CD8-positive, alpha-beta memory T cell (primary cell): Measurements from ENCODE around the gene DOCK2. TPM values are rescaled to one million over a fixed set of nuclear protein-coding genes. Genes with fewer than 3 reads are reported as not detected.
A peak's percentile ranks its signal among the peaks of the same experiment; 100 is the strongest.

Experiments
- CTCF ChIA-PET: fragments of 350-600 bp; sonication (Branson Sonifier 250); formaldehyde crosslinking; loops from one replicate; lab custom pipeline; 2021; ENCODE audit warnings: antibody characterized with exemption; lab: Charles Lee
- POLR2A ChIA-PET: fragments of 350-600 bp; sonication (Branson Sonifier 250); formaldehyde crosslinking; loops from one replicate; lab custom pipeline; 2021; ENCODE audit warnings: antibody characterized with exemption; lab: Charles Lee
- DNase-seq, 5 donors: peaks; one replicate each; pipeline versions ENCODE4 v3.0.0 to v3.0.0-alpha.2; 2020 to 2022; ENCODE audit warnings: mixed read lengths in 1 of 5
- H3K27ac ChIP-seq: one replicate; pipeline ENCODE4 v1.7.0; 2013; ENCODE audit warnings: low read depth, mild to moderate bottlenecking, low read length, moderate library complexity
- H3K27me3 ChIP-seq: 2 replicates; pipeline ENCODE4 v1.7.0; 2013; ENCODE audit warnings: low read length, mild to moderate bottlenecking; ENCODE audit not compliant: insufficient read depth, poor library complexity, severe bottlenecking
- H3K36me3 ChIP-seq: 2 replicates; pipeline ENCODE4 v1.7.0; 2013; ENCODE audit warnings: mild to moderate bottlenecking, low read length, moderate library complexity; ENCODE audit not compliant: insufficient read depth
- H3K4me1 ChIP-seq: 2 replicates; pipeline ENCODE4 v1.7.0; 2013; ENCODE audit warnings: mild to moderate bottlenecking, low read length, moderate library complexity; ENCODE audit not compliant: insufficient read depth
- H3K4me3 ChIP-seq: 2 replicates; pipeline ENCODE4 v1.7.0; 2013; ENCODE audit warnings: mild to moderate bottlenecking, low read length
- H3K9me3 ChIP-seq: 2 replicates; pipeline ENCODE4 v1.7.0; 2013; ENCODE audit warnings: mild to moderate bottlenecking, low read length
- H3K27ac Mint-ChIP-seq, 8 donors: one replicate each; pipeline ENCODE4 v1.8.0; 2020 to 2021; ENCODE audit warnings: mixed read lengths in 8 of 8, mild to moderate bottlenecking in 6 of 8, inconsistent platforms in 3 of 8, moderate library complexity in 3 of 8
- H3K27me3 Mint-ChIP-seq, 2 donors: one replicate each; pipeline ENCODE4 v1.8.0; 2020 to 2021; ENCODE audit warnings: mixed read lengths in 2 of 2, mild to moderate bottlenecking in 1 of 2, moderate library complexity in 1 of 2
- H3K36me3 Mint-ChIP-seq, 3 donors: one replicate each; pipeline ENCODE4 v1.8.0; 2020 to 2021; ENCODE audit warnings: mixed read lengths in 3 of 3, inconsistent platforms in 1 of 3, mild to moderate bottlenecking in 1 of 3
- H3K4me1 Mint-ChIP-seq, 3 donors: one replicate each; pipeline ENCODE4 v1.8.0; 2020 to 2021; ENCODE audit warnings: mixed read lengths in 3 of 3, inconsistent platforms in 1 of 3, mild to moderate bottlenecking in 1 of 3
- H3K4me3 Mint-ChIP-seq, 7 donors: one replicate each; pipeline ENCODE4 v1.8.0; 2020 to 2021; ENCODE audit warnings: mixed read lengths in 7 of 7, mild to moderate bottlenecking in 6 of 7, moderate library complexity in 4 of 7, inconsistent platforms in 2 of 7
- H3K9me3 Mint-ChIP-seq, 5 donors: one replicate each; pipeline ENCODE4 v1.8.0; 2020 to 2022; ENCODE audit warnings: mixed read lengths in 5 of 5, mild to moderate bottlenecking in 3 of 5, moderate library complexity in 2 of 5, inconsistent platforms in 1 of 5
- polyA plus RNA-seq: library from polyadenylated mRNA; unstranded; fragments of 300-500 nt; fragmentation: Illumina TruSeq; gene quantifications from one replicate; pipeline ENCODE4 v1.2.3, GENCODE V29; 2021
- total RNA-seq, 2 experiments: library from RNA; stranded (reverse); gene quantifications; one replicate each; pipeline ENCODE4 v1.2.3, GENCODE V29; 2021

Gene DOCK2
- total and polyA plus RNA-seq, 3 experiments from 2014 or later: 102 to 157 (median 155) TPM

DNA sequence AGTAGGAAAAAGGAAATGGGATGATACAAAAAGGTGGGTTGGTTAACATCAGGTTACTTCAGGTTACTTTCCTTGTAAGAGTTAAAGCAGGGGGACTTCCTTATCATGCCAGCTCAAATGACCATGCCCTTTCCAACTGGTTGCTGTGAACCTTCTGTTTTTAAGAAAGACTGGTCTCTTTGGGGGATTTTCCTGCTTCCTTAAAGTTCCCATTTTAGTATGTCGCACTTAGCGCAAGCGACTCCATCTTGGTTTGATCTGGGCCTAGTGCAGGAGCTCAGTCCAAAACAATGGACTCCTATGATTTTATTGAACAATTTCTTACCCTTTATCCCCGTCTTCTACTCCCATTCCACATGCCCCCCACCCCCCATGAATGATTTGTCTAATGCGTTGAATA lies 173.4 kb downstream of the DOCK2 start:
- H3K36me3 ChIP-seq: peaks cover 3% of the 10 kb centered on the region
- CTCF ChIA-PET: no interaction called here
- H3K27ac ChIP-seq: no peak overlapping the region
- no peak overlapping the region for H3K4me3 ChIP-seq
- Mint-ChIP-seq H3K27ac (no peak overlapping the region), H3K4me3 (no peak overlapping the region), H3K9me3 (no peaks in the 10 kb centered on the region), H3K36me3 (peaks cover 18 to 81% (median 36%) of the 10 kb centered on the region in 3 donors), H3K4me1 (peaks cover 22 to 33% (median 26%) of the 10 kb centered on the region in 3 donors), H3K27me3 (no peaks in the 10 kb centered on the region)
- H3K4me1 ChIP-seq: peaks cover under 1% of the 10 kb centered on the region
- no peaks in the 10 kb centered on the region for H3K27me3 ChIP-seq
- no peaks in the 10 kb centered on the region for H3K9me3 ChIP-seq
- POLR2A ChIA-PET: no interaction called here
- DNase-seq: no peak

DNA sequence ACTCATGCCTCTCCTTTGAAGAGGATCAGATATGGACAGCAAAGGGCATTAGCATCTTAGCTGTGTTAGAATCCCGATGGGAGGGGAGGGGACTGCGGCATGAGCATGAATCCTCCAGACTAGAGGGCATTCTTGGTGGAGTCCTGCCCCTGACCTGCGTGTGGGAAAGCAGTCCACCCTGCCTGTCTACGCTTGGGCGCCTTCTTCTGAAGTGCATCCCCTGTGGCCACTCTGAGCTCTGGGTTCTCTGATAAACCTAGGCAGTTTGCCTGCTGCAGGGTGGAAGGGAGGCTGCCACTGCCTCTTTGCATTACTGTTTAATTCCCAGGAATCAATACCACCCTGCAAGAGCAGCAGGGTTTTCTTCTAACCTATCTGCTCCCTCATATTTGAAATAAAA lies 173.9 kb downstream of the DOCK2 start:
- ChIA-PET CTCF (no interaction called here), POLR2A (no interaction called here)
- no peak overlapping the region for H3K4me3 Mint-ChIP-seq
- Histone ChIP-seq H3K27ac (no peak overlapping the region), H3K4me1 (no peaks in the 10 kb centered on the region), H3K9me3 (no peaks in the 10 kb centered on the region), H3K27me3 (no peaks in the 10 kb centered on the region), H3K4me3 (no peak overlapping the region), H3K36me3 (peaks cover 3% of the 10 kb centered on the region)
- H3K27me3 Mint-ChIP-seq: no peaks in the 10 kb centered on the region
- H3K9me3 Mint-ChIP-seq: no peaks in the 10 kb centered on the region
- no peak for DNase-seq
- H3K4me1 Mint-ChIP-seq: peaks cover 17 to 28% (median 22%) of the 10 kb centered on the region in 3 donors
- H3K36me3 Mint-ChIP-seq: peaks cover 18 to 81% (median 36%) of the 10 kb centered on the region in 3 donors
- H3K27ac Mint-ChIP-seq: no peak overlapping the region

DNA sequence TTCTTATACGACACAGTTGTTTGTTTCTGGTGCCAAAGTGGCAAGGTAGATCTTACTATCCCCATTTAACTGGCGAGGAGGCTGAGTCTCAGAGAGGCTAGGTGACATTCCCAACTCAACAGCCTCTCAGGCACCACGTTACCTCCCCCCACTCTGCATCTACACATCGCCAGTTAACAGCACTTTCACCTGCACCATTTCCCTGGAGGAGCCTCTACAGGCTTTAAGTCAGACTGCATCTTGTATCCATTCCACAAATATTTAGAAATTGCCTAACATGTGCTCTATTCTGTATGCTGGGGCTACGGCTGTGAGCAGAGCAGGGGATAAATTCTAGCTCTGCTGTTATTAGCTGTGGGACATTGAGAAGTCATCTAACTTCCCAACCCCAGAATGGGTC lies 174.6 kb downstream of the DOCK2 start:
- H3K27me3 Mint-ChIP-seq: no peaks in the 10 kb centered on the region
- H3K36me3 ChIP-seq: peaks cover 3% of the 10 kb centered on the region
- peaks cover 18 to 28% (median 24%) of the 10 kb centered on the region in 3 donors for H3K4me1 Mint-ChIP-seq
- ChIA-PET POLR2A (no interaction called here), CTCF (no interaction called here)
- no peak overlapping the region for H3K27ac ChIP-seq
- H3K27me3 ChIP-seq: no peaks in the 10 kb centered on the region
- peaks cover 18 to 84% (median 38%) of the 10 kb centered on the region in 3 donors for H3K36me3 Mint-ChIP-seq
- DNase-seq: no peak
- H3K4me3 ChIP-seq: no peak overlapping the region
- no peaks in the 10 kb centered on the region for H3K9me3 ChIP-seq
- H3K4me3 Mint-ChIP-seq: no peak overlapping the region
- H3K4me1 ChIP-seq: no peaks in the 10 kb centered on the region
- no peaks in the 10 kb centered on the region for H3K9me3 Mint-ChIP-seq
- no peak overlapping the region for H3K27ac Mint-ChIP-seq

DNA sequence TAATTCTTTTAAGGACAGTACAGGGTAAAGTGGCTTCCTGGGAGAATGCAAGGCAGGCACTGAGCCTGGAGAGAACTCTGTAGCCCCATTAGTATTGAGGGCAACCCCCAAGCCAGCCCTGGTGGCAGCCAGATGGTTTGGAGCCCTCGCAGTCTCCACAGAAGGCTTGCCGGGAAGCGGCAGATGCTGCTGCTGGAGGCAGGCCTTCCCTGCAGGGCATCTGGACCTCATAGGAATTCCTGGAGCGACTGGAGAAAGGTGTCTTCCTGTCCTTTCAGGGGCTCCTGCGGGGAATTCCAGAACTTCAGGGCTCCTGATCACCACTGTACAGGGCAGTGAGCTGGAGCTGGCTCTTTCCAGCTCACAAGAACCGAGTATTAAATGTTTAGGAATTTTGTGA lies 175.7 kb downstream of the DOCK2 start:
- H3K36me3 Mint-ChIP-seq: peaks cover 25 to 88% (median 48%) of the 10 kb centered on the region in 3 donors
- H3K27ac Mint-ChIP-seq: no peak overlapping the region
- POLR2A ChIA-PET: no interaction called here
- Histone ChIP-seq H3K27me3 (no peaks in the 10 kb centered on the region), H3K4me1 (no peaks in the 10 kb centered on the region), H3K4me3 (no peak overlapping the region), H3K9me3 (no peaks in the 10 kb centered on the region), H3K27ac (no peak overlapping the region), H3K36me3 (peaks cover 6% of the 10 kb centered on the region)
- CTCF ChIA-PET: no interaction called here
- H3K27me3 Mint-ChIP-seq: no peaks in the 10 kb centered on the region
- peaks cover 18 to 38% (median 21%) of the 10 kb centered on the region in 3 donors for H3K4me1 Mint-ChIP-seq
- H3K4me3 Mint-ChIP-seq: no peak overlapping the region
- no peak for DNase-seq
- no peaks in the 10 kb centered on the region for H3K9me3 Mint-ChIP-seq

GRCh38 chr5:169814045-169814444 lies 177.0 kb downstream of the DOCK2 start:
- no peak overlapping the region for H3K27ac ChIP-seq
- no peaks in the 10 kb centered on the region for H3K27me3 ChIP-seq
- Mint-ChIP-seq H3K27ac (peak overlapping the region in 1 of 8 donors; percentile 68), H3K4me1 (peaks cover 16 to 38% (median 21%) of the 10 kb centered on the region in 3 donors), H3K9me3 (no peaks in the 10 kb centered on the region), H3K4me3 (no peak overlapping the region), H3K36me3 (peaks cover 33 to 90% (median 55%) of the 10 kb centered on the region in 3 donors), H3K27me3 (no peaks in the 10 kb centered on the region)
- H3K4me3 ChIP-seq: no peak overlapping the region
- POLR2A ChIA-PET: no interaction called here
- H3K4me1 ChIP-seq: no peaks in the 10 kb centered on the region
- H3K9me3 ChIP-seq: no peaks in the 10 kb centered on the region
- CTCF ChIA-PET: no interaction called here
- DNase-seq: no peak
- H3K36me3 ChIP-seq: peaks cover 14% of the 10 kb centered on the region

- Histone ChIP-seq H3K36me3 (peaks cover 14% of the 10 kb centered on the region), H3K9me3 (no peaks in the 10 kb centered on the region), H3K4me3 (no peak overlapping the region), H3K27me3 (no peaks in the 10 kb centered on the region), H3K4me1 (no peaks in the 10 kb centered on the region), H3K27ac (no peak overlapping the region)
- Mint-ChIP-seq H3K4me3 (no peak overlapping the region), H3K27ac (no peak overlapping the region), H3K27me3 (no peaks in the 10 kb centered on the region), H3K9me3 (no peaks in the 10 kb centered on the region), H3K4me1 (peaks cover 12 to 34% (median 16%) of the 10 kb centered on the region in 3 donors), H3K36me3 (peaks cover 30 to 90% (median 51%) of the 10 kb centered on the region in 3 donors)
- DNase-seq: no peak
- ChIA-PET CTCF (no interaction called here), POLR2A (no interaction called here)
Measured at GRCh38 chr5:169814522-169814921, 177.4 kb downstream of the DOCK2 start.

- CTCF ChIA-PET: no interaction called here
- Mint-ChIP-seq H3K27me3 (no peaks in the 10 kb centered on the region), H3K4me3 (no peak overlapping the region), H3K9me3 (no peaks in the 10 kb centered on the region), H3K4me1 (peaks cover 4 to 19% (median 11%) of the 10 kb centered on the region in 3 donors), H3K27ac (peak overlapping the region in 2 of 8 donors; percentile 7 to 78), H3K36me3 (peaks cover 20 to 79% (median 40%) of the 10 kb centered on the region in 3 donors)
- no peak overlapping the region for H3K27ac ChIP-seq
- no peaks in the 10 kb centered on the region for H3K4me1 ChIP-seq
- H3K4me3 ChIP-seq: no peak overlapping the region
- no peak for DNase-seq
- no peaks in the 10 kb centered on the region for H3K27me3 ChIP-seq
- POLR2A ChIA-PET: no interaction called here
- H3K36me3 ChIP-seq: peaks cover 11% of the 10 kb centered on the region
- H3K9me3 ChIP-seq: no peaks in the 10 kb centered on the region
Measured at GRCh38 chr5:169817031-169817430, 180.0 kb downstream of the DOCK2 start.

GRCh38 chr5:169826618-169827017 lies 189.5 kb downstream of the DOCK2 start:
- Mint-ChIP-seq H3K4me3 (no peak overlapping the region), H3K36me3 (peaks cover 4 to 34% (median 10%) of the 10 kb centered on the region in 3 donors), H3K4me1 (peaks cover 21 to 46% (median 31%) of the 10 kb centered on the region in 3 donors), H3K27me3 (no peaks in the 10 kb centered on the region), H3K9me3 (peaks cover 0 to 2% (median 0%) of the 10 kb centered on the region in 5 donors), H3K27ac (no peak overlapping the region)
- Histone ChIP-seq H3K27ac (no peak overlapping the region), H3K4me1 (no peaks in the 10 kb centered on the region), H3K9me3 (no peaks in the 10 kb centered on the region), H3K27me3 (no peaks in the 10 kb centered on the region), H3K36me3 (no peaks in the 10 kb centered on the region), H3K4me3 (no peak overlapping the region)
- no peak for DNase-seq
- ChIA-PET POLR2A (no interaction called here), CTCF (interaction anchor here (1.5 to 1.7 kb wide), 2 partner anchors 9 to 11 kb away, joined by 3 to 4 read pairs; no protein-coding TSS in a partner anchor)
